Measurements from ENCODE around the gene CBLC.

- TF ChIP-seq POLR2AphosphoS5 (IDR thresholded peaks at IDR 0.05) (peak; percentile 29 to 90 (median 73)), CTCF (IDR thresholded peaks at IDR 0.05) (no peak), POLR2A (IDR thresholded peaks at IDR 0.05) (peak in 1 of 2 donors; percentile 30)
Observed at GRCh38 chr19:44752816-44753625, 24.7 kb upstream of the CBLC start.
